ENCODE measurements around the gene ZMYND8.

- TF ChIP-seq CTCF (conservative IDR thresholded peaks at IDR 0.05 in 1 of 2, IDR thresholded peaks at IDR 0.05 in 1 of 2; ENCODE audit: extremely low read depth in 1 of 2, insufficient read depth in 1 of 2, low read depth in 1 of 2, low read length in 2 of 2), result no peak
- no peak for TF ChIP-seq EZH2 (IDR thresholded peaks at IDR 0.05; ENCODE audit: borderline replicate concordance, low read length)
Measured at GRCh38 chr20:47351643-47352331, 4.7 kb downstream of the ZMYND8 start.
